DOHH2 (cell line): ENCODE results near the gene TP53BP2.
"Not testable (repeated sequence)": the region's sequence is repeated elsewhere in the genome, so short reads cannot be mapped to it uniquely, and the experiment has no call there.

Source experiments
- H3F3A ChIP-seq: fragments of 200-600 bp; sonication (generic), shearing (Covaris generic); 2 replicates; pipeline ENCODE4 v1.6.0; 2016; ENCODE audit warnings: antibody characterized with exemption, mild to moderate bottlenecking; ENCODE audit not compliant: control insufficient read depth, insufficient read depth
- H3K27ac ChIP-seq: fragments of 200-600 bp; sonication (generic); 2 replicates; pipeline ENCODE4 v1.5.1; 2014; ENCODE audit warnings: low read depth, mild to moderate bottlenecking, low read length, moderate library complexity
- H3K27me3 ChIP-seq: fragments of 200-600 bp; sonication (generic); 2 replicates; pipeline ENCODE4 v1.6.1; 2014; ENCODE audit warnings: mild to moderate bottlenecking, low read length, mixed read lengths; ENCODE audit not compliant: control insufficient read depth
- H3K36me3 ChIP-seq: fragments of 200-600 bp; sonication (generic); 2 replicates; pipeline ENCODE4 v1.6.1; 2014; ENCODE audit warnings: mild to moderate bottlenecking, low read length, moderate library complexity, mixed read lengths; ENCODE audit not compliant: control insufficient read depth
- H3K4me1 ChIP-seq: fragments of 200-600 bp; sonication (generic); 2 replicates; pipeline ENCODE4 v1.6.1; 2014; ENCODE audit warnings: mild to moderate bottlenecking, low read length, mixed read lengths; ENCODE audit not compliant: control insufficient read depth
- H3K4me2 ChIP-seq: fragments of 200-600 bp; sonication (generic); 2 replicates; pipeline ENCODE4 v1.6.0; 2014; ENCODE audit warnings: mild to moderate bottlenecking, low read length, moderate library complexity
- H3K4me3 ChIP-seq: fragments of 200-600 bp; sonication (generic); 2 replicates; pipeline ENCODE4 v1.5.1; 2014; ENCODE audit warnings: mild to moderate bottlenecking, low read length, mixed read lengths
- H3K79me2 ChIP-seq: fragments of 200-600 bp; sonication (generic); 2 replicates; pipeline ENCODE4 v1.6.1; 2014; ENCODE audit warnings: mild to moderate bottlenecking, low read length, mixed read lengths; ENCODE audit not compliant: control insufficient read depth
- H3K9me2 ChIP-seq: fragments of 200-600 bp; sonication (generic); replicated peaks from 2 replicates; pipeline ENCODE4 v1.6.1; 2014; ENCODE audit warnings: mild to moderate bottlenecking, low read length, mixed read lengths; ENCODE audit not compliant: control insufficient read depth
- H3K9me3 ChIP-seq: fragments of 200-600 bp; sonication (generic); 2 replicates; pipeline ENCODE4 v1.6.1; 2014; ENCODE audit warnings: antibody characterized with exemption, low read length, mixed read lengths; ENCODE audit not compliant: control insufficient read depth, insufficient read depth
- H4K20me1 ChIP-seq: fragments of 200-600 bp; sonication (generic); 2 replicates; pipeline ENCODE4 v1.6.0; 2014; ENCODE audit warnings: low read depth, mild to moderate bottlenecking, antibody characterized with exemption, low read length, moderate library complexity; ENCODE audit not compliant: control insufficient read depth, insufficient read depth
- CTCF ChIP-seq: fragments of 200-600 bp; sonication (generic); IDR thresholded peaks from one replicate; pipeline ENCODE4 v1.5.1; 2014; ENCODE audit warnings: antibody characterized with exemption, mild to moderate bottlenecking, low read depth, low read length; ENCODE audit not compliant: poor library complexity, severe bottlenecking
- EZH2phosphoT487 ChIP-seq: fragments of 200-600 bp; sonication (generic); IDR thresholded peaks from 2 replicates; pipeline ENCODE4 v1.6.1; 2017; ENCODE audit warnings: borderline replicate concordance, mild to moderate bottlenecking, antibody characterized with exemption, low read length, moderate library complexity, mixed read lengths

TP53BP2 gene

GRCh38 chr1:223745731-223746130, 100.0 kb downstream of the TP53BP2 start:
- Histone ChIP-seq H4K20me1 (no peaks in the 10 kb centered on the region), H3K27ac (no peak overlapping the region), H3K4me1 (peaks cover 3% of the 10 kb centered on the region; the same call in 1 of the 2 replicates), H3K36me3 (no peaks in the 10 kb centered on the region), H3K4me3 (no peak overlapping the region), H3K9me2 (no peaks in the 10 kb centered on the region), H3F3A (no peaks in the 10 kb centered on the region), H3K79me2 (no peaks in the 10 kb centered on the region), H3K9me3 (no peaks in the 10 kb centered on the region), H3K27me3 (peaks cover 10% of the 10 kb centered on the region), H3K4me2 (no peak overlapping the region)
- TF ChIP-seq EZH2phosphoT487 (no peak), CTCF (no peak)

GRCh38 chr1:223742856-223743517, 102.8 kb downstream of the TP53BP2 start:
- Histone ChIP-seq H3K36me3 (no peaks in the 10 kb centered on the region), H3K4me2 (no peak overlapping the region), H3K27me3 (peaks cover 10% of the 10 kb centered on the region; the same call in 1 of the 2 replicates), H3K27ac (no peak overlapping the region), H3F3A (no peaks in the 10 kb centered on the region), H4K20me1 (no peaks in the 10 kb centered on the region), H3K9me3 (no peaks in the 10 kb centered on the region), H3K4me1 (no peaks in the 10 kb centered on the region), H3K4me3 (no peak overlapping the region), H3K9me2 (no peaks in the 10 kb centered on the region), H3K79me2 (no peaks in the 10 kb centered on the region)
- no peak for TF ChIP-seq EZH2phosphoT487
- no peak for TF ChIP-seq CTCF

GRCh38 chr1:223741861-223742260, 103.9 kb downstream of the TP53BP2 start:
- H3K79me2 ChIP-seq: no peaks in the 10 kb centered on the region
- no peaks in the 10 kb centered on the region for H3K36me3 ChIP-seq

GRCh38 chr1:223740038-223740736, 105.6 kb downstream of the TP53BP2 start:
- H3K9me2 ChIP-seq, H4K20me1 ChIP-seq, H3K9me3 ChIP-seq, H3K79me2 ChIP-seq, H3K4me3 ChIP-seq, H3K27me3 ChIP-seq, H3K4me1 ChIP-seq, H3F3A ChIP-seq, H3K27ac ChIP-seq, H3K36me3 ChIP-seq, H3K4me2 ChIP-seq: not testable (repeated sequence)

More at GRCh38 chr1:223741861-223742260, 103.9 kb downstream of the TP53BP2 start:
- H3K9me3 ChIP-seq: no peaks in the 10 kb centered on the region
- TF ChIP-seq CTCF: no peak
- TF ChIP-seq EZH2phosphoT487: no peak
- no peak overlapping the region for H3K4me3 ChIP-seq
- no peak overlapping the region for H3K4me2 ChIP-seq
- no peaks in the 10 kb centered on the region for H4K20me1 ChIP-seq
- H3K9me2 ChIP-seq: no peaks in the 10 kb centered on the region
- no peaks in the 10 kb centered on the region for H3K4me1 ChIP-seq
- no peaks in the 10 kb centered on the region for H3F3A ChIP-seq
- 0 out of 2 replicates have a peak, but pooled peaks cover 5% of the 10 kb centered on the region for H3K27me3 ChIP-seq
- no peak overlapping the region for H3K27ac ChIP-seq
